Choroid plexus epithelial cell (primary cell): ENCODE results near the gene HOXB1.

Experiments used
- DNase-seq: peaks from one replicate; pipeline ENCODE4 v3.0.0-alpha.2; 2010; ENCODE audit warnings: low read depth
- H3K4me3 ChIP-seq: 2 replicates; pipeline ENCODE4 v1.5.1; 2011; ENCODE audit warnings: low read depth, mild to moderate bottlenecking, control low read depth, low read length, moderate library complexity
- TF ChIP-seq, protein P1 (sequence below): conservative IDR thresholded peaks from 2 replicates; pipeline ENCODE4 v1.5.1; 2011; ENCODE audit warnings: low read depth, mild to moderate bottlenecking, control low read depth, inconsistent platforms, low read length, moderate library complexity

The HOXB1 gene

DNA sequence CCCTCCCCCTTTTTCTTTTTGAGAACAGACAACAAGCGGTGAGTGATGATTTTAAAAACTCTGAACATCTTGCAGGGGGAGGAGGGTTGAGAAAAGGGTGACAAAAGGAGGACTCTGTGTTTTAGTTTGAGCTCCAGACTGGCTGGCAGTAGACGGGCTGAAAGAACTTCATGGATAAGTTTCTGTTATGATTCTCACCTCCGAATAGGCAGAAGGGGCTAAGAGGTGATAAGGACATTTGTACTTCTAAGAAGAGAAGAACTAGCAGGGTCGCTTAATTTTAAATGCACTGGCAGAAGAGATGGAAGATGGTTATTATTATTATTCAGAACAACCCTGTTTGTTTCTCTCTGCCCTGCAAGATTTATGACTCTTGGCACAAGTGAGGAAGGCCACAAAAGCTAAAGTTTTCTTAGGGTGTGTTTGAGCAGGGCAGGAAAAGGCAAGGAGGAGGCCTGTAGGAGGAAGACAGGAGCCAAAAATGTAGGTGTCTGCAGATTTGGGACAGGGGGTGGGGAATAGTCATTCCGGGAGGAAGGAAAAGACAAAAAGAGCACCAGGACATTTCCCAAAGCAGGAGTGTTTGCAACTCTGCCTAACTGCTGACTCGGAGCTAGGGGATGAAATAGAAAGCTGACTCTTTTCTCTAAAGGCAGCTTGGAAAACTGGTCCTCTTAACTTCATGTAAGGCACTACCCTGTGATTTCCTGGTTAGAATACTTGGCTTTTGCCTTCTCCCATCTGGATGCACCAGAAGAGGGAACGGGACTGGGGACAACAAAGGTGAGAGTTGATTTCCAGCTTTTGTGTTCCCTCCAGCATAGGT is 26.0 kb upstream of the HOXB1 start:
- DNase-seq = no peak
- no peak overlapping the region for H3K4me3 ChIP-seq
- TF ChIP-seq, protein P1, sequence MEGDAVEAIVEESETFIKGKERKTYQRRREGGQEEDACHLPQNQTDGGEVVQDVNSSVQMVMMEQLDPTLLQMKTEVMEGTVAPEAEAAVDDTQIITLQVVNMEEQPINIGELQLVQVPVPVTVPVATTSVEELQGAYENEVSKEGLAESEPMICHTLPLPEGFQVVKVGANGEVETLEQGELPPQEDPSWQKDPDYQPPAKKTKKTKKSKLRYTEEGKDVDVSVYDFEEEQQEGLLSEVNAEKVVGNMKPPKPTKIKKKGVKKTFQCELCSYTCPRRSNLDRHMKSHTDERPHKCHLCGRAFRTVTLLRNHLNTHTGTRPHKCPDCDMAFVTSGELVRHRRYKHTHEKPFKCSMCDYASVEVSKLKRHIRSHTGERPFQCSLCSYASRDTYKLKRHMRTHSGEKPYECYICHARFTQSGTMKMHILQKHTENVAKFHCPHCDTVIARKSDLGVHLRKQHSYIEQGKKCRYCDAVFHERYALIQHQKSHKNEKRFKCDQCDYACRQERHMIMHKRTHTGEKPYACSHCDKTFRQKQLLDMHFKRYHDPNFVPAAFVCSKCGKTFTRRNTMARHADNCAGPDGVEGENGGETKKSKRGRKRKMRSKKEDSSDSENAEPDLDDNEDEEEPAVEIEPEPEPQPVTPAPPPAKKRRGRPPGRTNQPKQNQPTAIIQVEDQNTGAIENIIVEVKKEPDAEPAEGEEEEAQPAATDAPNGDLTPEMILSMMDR = no peak

- no peak overlapping the region for H3K4me3 ChIP-seq
- TF ChIP-seq, protein P1 = no peak
- DNase-seq = no peak
These were observed 25.4 kb upstream of the HOXB1 start for GRCh38 chr17:48556229-48556575.

DNA sequence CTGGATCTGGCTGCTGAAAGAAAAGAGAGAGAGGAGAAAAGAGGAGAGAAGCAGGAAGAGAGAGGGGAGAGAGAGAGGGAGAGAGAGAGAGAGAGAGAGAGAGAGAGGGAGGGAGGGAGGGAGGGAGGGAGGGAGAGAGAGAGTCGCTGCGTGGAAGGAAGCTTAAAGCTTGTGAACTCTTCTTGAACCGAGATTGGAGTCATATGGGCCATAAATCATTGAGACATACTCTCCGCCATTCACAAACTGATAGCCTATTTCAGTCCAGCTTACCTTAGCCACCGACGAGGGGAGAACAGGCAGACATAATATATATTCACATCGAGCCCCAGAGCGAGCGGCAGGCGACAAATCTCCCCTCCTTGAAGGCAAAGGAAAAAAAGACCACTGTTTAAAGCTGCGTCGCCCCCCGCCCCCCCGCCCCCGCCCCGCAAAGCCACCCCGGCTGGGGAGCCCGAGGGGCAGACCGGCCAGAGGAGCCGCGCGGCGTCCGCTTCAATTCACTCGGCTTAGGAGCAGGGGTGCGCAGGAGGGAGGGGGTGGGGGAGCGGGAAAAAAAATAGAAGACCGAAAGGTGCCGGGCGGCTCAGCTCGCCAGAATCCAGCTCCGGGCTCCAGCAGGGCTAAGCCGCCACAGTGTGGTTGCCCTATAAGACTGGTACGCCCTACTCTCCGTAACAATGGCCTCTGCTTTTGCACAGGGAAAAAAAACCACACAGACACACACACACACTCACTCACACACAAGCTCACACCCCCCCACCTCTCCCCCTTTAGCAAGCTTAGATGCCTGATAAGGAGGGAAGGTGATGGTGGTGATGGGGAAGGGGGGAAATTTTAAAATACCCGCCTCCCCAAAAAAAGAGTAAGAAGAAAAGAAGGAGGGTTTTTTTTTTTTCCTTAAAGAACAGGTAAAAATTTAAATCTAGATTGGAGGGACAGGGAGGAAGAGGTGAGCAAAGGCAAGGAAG is 24.7 kb upstream of the HOXB1 start:
- H3K4me3 ChIP-seq = no peak overlapping the region
- no peak for DNase-seq

DNA sequence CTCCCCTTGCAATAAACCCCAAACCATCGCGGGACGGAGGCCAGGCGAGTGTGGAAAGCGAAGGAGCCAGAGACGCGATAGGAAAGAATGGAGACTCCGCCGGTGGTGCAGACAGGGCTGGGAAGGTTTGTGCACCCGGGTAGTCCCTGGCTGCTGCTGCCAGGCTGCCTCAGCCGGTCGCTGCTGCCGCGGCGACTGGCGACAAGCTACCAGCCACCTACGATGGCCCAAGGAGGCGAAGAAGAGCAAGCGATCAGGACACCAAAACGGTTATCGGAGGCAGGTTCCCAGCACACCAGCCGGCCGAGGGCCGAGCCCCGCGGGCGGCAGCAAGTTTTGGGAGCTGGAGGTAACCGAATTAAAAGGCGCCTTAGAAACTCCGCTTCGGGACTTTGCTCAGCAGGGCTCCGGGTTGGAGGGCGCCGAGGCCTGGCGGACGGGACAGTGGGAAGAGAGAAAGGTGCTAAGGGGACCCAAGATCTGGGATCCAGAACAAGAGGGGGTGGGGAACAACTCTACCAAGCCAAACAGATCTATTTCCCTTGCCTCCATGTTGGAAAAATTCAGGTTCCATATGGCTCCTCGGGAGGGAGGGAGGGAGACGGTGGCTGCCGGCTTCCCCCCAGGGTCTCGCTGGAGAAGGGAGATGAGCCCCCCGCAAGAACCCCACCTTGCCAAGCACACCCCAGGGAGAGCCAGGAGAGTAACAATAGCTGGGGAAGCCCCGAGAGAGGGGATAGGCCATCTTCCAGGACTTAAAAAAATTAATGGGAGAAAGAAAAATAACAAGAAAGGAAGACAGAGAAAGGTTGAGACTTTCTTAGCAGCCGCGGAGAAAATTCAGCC is 23.8 kb upstream of the HOXB1 start:
- H3K4me3 ChIP-seq = no peak overlapping the region
- TF ChIP-seq, protein P1 = no peak
- no peak for DNase-seq

More for the DNA sequence above, 24.7 kb upstream of the HOXB1 start:
- TF ChIP-seq, protein P1 = no peak

DNA sequence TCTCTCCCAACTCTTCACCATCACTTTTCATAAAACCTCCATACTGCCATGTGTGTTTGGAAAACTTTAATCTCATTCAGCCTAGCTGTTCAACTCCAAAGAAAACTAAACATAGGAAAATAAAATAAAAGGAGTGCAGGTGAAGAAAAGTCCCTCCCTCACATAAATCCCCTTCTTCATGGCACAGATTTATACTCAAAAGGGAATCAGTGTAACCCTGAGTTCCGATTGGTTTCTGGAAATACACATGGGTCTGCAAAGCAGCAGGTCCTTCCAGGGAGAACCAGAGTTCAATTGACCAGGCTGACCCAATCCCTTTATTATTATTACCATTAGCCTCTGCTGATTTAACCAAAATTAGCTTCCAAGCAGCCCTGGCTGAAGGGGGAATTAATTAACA is 23.0 kb upstream of the HOXB1 start:
- DNase-seq = no peak
- TF ChIP-seq, protein P1 = no peak
- no peak overlapping the region for H3K4me3 ChIP-seq

DNA sequence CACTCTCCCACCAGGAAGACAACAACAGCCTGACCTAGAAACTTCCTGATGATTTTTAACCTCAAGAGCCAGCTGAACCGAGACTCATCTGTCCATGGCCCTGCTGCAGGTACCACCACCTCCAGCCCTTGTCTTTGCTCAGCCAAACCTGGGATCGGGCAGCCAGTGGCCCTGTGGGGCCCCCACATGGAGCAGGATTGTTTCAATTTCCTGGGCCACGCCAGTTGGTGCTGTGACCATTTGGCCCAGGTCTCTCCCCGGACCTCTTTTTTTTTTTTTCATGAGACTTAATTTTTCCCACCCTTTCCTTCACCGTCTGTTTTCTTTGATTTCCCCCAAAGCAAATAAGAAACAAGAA is 22.4 kb upstream of the HOXB1 start:
- TF ChIP-seq, protein P1 = no peak
- DNase-seq = no peak
- no peak overlapping the region for H3K4me3 ChIP-seq
